NCI-H82 treated with DMSO at 0.1 percent for 48 hours (cell line): Measurements from ENCODE around the gene TFIP11.

ENCODE experiments used
- DNase-seq: peaks from one replicate; lab custom pipeline; 2025; ENCODE audit not compliant: unreplicated experiment; lab: John Stamatoyannopoulos, UW

Gene TFIP11

GRCh38 chr22:26450453-26451185 lies 61.7 kb downstream of the TFIP11 start:
- peak; percentile 48 for DNase-seq

- DNase-seq: no peak
These were observed 63.3 kb downstream of the TFIP11 start for GRCh38 chr22:26448941-26449340.

DNA sequence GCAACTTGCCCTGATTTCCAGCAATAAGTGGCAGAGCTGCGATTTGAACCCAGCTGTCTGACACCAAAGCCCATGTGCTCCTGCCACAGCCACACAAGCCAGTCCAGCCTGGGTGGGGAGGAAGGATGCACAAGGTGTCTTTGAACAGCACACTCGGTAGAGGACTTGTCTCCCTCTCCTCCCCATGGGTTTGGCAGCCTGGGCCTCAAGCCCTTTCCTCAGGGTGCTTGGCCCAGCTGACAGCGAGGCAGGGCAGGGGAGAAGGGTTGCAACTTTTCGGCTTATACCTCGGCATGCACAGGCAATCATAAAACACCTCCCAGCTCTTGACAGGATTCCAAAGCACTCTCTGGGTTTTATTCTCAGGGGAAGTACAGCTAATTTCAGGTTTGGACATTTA lies 63.9 kb downstream of the TFIP11 start:
- no peak for DNase-seq

GRCh38 chr22:26447584-26448329 lies 64.5 kb downstream of the TFIP11 start:
- DNase-seq: peak; percentile 75

GRCh38 chr22:26446808-26447515 lies 65.3 kb downstream of the TFIP11 start:
- DNase-seq: no peak

- DNase-seq: no peak
These were observed 66.5 kb downstream of the TFIP11 start for GRCh38 chr22:26445577-26446275.

DNA sequence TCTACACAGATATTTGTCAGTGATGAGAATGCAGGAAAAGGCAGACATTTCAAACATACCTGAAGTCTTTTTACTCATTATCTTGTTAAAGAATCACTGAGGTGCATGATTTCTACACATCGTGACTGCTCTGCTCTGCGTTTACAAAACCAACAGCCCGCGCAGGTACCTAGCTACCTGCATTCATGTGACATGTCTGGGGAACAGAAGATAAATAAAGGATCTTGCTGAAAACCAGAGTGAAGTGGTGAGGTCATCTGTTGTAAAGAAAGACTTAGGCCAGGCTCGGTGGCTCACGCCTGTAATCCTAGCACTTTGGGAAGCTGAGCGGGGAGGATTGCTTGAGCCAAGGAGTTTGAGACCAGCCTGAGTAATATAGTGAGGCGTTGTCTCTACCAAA lies 67.5 kb downstream of the TFIP11 start:
- DNase-seq: no peak

- DNase-seq: no peak
These were observed 68.2 kb downstream of the TFIP11 start for GRCh38 chr22:26443901-26444690.

DNA sequence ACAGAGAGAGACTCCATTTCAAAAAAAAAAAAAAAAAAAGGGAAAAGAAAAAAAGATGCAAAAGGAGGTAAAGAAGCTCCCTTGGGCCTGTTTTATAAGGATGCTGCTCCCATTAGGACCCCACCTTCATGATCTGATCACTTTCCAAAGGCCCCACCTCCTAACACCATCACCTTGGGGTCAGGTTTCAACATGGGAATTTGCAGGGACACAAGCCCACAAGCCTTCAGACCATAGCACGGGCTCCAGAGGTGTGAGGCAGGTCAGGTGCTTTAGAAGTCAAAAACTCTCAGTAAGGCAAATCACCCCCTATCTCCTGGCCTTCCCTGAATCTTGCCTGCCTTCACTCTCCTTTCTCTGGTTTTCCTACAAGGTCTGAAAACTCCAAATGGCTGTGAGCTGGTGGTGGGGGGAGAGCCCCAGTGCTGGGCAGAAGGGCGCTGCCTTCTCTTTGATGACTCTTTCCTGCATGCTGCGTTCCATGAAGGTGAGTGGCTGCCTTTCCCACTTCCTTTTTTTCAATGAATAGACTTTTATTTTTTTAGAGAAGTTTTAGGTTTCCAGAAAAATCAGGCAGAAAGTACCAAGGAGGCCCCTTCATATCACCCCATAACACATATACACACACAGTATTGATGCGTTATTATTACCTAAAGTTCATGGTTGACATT lies 70.1 kb downstream of the TFIP11 start:
- no peak for DNase-seq
